ENCODE results near the gene KNSTRN. TPM values are rescaled to one million over a fixed set of nuclear protein-coding genes. Genes with fewer than 3 reads are reported as not detected.
A peak's percentile ranks its signal among the peaks of the same experiment; 100 is the strongest.

Gene KNSTRN
- polyA plus RNA-seq, 1 donor (not counting 4 experiments of a cell fraction or from before 2014, with no cell fraction given), result 42.4 TPM

GRCh38 chr15:40335938-40336743 lies 46.4 kb upstream of the KNSTRN start:
- TF ChIP-seq CTCF (optimal IDR thresholded peaks at IDR 0.05 in 1 of 3, IDR thresholded peaks at IDR 0.05 in 1 of 3, conservative IDR thresholded peaks at IDR 0.05 in 1 of 3; ENCODE audit: extremely low read depth in 1 of 3, insufficient read depth in 2 of 3, low read length in 3 of 3), result no peak
- H3K4me3 ChIP-seq (ENCODE audit: control insufficient read depth in 2 of 3, extremely low read depth in 1 of 3, insufficient read depth in 2 of 3, low read depth in 1 of 3, low read length in 3 of 3), result no peak overlapping the region
- no peak overlapping the region for H3K27ac ChIP-seq (ENCODE audit: control insufficient read depth, insufficient read depth, low read length)
- H3K27me3 ChIP-seq (ENCODE audit: control insufficient read depth, extremely low read depth, insufficient read depth, low read length), result no peaks in the 10 kb centered on the region
- peaks cover 22 to 39% of the 10 kb centered on the region in 2 experiments for H3K36me3 ChIP-seq (ENCODE audit: control insufficient read depth in 2 of 2, extremely low read depth in 1 of 2, insufficient read depth in 2 of 2, low read length in 2 of 2)
- no peak overlapping the region for H2AFZ ChIP-seq (ENCODE audit: control insufficient read depth, low read length)
- H3K9ac ChIP-seq (ENCODE audit: control insufficient read depth, extremely low read depth, insufficient read depth, low read length), result peak overlapping the region; percentile 11
- H3K9me1 ChIP-seq (ENCODE audit: control insufficient read depth, extremely low read depth, insufficient read depth, low read length), result peaks cover 2% of the 10 kb centered on the region
- H3K79me2 ChIP-seq (ENCODE audit: control insufficient read depth, insufficient read depth, low read length), result peaks cover 35% of the 10 kb centered on the region
- dilution Hi-C loops (cut with MboI; ENCODE audit: extremely low pct_ligation_motif_present, low sequenced_read_pairs), result no loop called here
- peaks cover 67% of the 10 kb centered on the region for H3K4me1 ChIP-seq (ENCODE audit: control insufficient read depth, extremely low read depth, insufficient read depth, low read length)
- peak; percentile 36 for FAIRE-seq
- H4K20me1 ChIP-seq (ENCODE audit: control insufficient read depth, extremely low read depth, insufficient read depth, low read length), result no peaks in the 10 kb centered on the region
- peak overlapping the region; percentile 36 for H3K4me2 ChIP-seq (ENCODE audit: control insufficient read depth, extremely low read depth, insufficient read depth, low read depth, low read length)
- no peaks in the 10 kb centered on the region for H3K9me3 ChIP-seq (ENCODE audit: control insufficient read depth, low read depth, low read length)
- no peak for DNase-seq (ENCODE audit: low read depth, low spot score)

GRCh38 chr15:40336744-40337122 lies 45.8 kb upstream of the KNSTRN start:
- Histone ChIP-seq H3K27ac (ENCODE audit: control insufficient read depth, insufficient read depth, low read length) (no peak overlapping the region), H3K9me1 (ENCODE audit: control insufficient read depth, extremely low read depth, insufficient read depth, low read length) (peaks cover 2% of the 10 kb centered on the region), H3K4me3 (ENCODE audit: control insufficient read depth in 2 of 3, extremely low read depth in 1 of 3, insufficient read depth in 2 of 3, low read depth in 1 of 3, low read length in 3 of 3) (no peak overlapping the region), H3K4me1 (ENCODE audit: control insufficient read depth, extremely low read depth, insufficient read depth, low read length) (peaks cover 71% of the 10 kb centered on the region), H3K27me3 (ENCODE audit: control insufficient read depth, extremely low read depth, insufficient read depth, low read length) (no peaks in the 10 kb centered on the region), H3K9me3 (ENCODE audit: control insufficient read depth, low read depth, low read length) (no peaks in the 10 kb centered on the region), H3K9ac (ENCODE audit: control insufficient read depth, extremely low read depth, insufficient read depth, low read length) (no peak overlapping the region), H2AFZ (ENCODE audit: control insufficient read depth, low read length) (no peak overlapping the region), H3K79me2 (ENCODE audit: control insufficient read depth, insufficient read depth, low read length) (peaks cover 35% of the 10 kb centered on the region), H3K36me3 (ENCODE audit: control insufficient read depth in 2 of 2, extremely low read depth in 1 of 2, insufficient read depth in 2 of 2, low read length in 2 of 2) (peaks cover 22 to 39% of the 10 kb centered on the region in 2 experiments), H4K20me1 (ENCODE audit: control insufficient read depth, extremely low read depth, insufficient read depth, low read length) (no peaks in the 10 kb centered on the region), H3K4me2 (ENCODE audit: control insufficient read depth, extremely low read depth, insufficient read depth, low read depth, low read length) (peak overlapping the region; percentile 97)
- FAIRE-seq (no peak), DNase-seq (ENCODE audit: low read depth, low spot score) (no peak)
- TF ChIP-seq CTCF (optimal IDR thresholded peaks at IDR 0.05 in 1 of 3, IDR thresholded peaks at IDR 0.05 in 1 of 3, conservative IDR thresholded peaks at IDR 0.05 in 1 of 3; ENCODE audit: extremely low read depth in 1 of 3, insufficient read depth in 2 of 3, low read length in 3 of 3) (no peak), EZH2 (IDR thresholded peaks at IDR 0.05; ENCODE audit: low read length) (no peak)
- dilution Hi-C loops (cut with MboI; ENCODE audit: extremely low pct_ligation_motif_present, low sequenced_read_pairs), result no loop called here

Data from keratinocyte (primary cell).